ENCODE data around the gene GTF2A1. TPM values are rescaled to one million over a fixed set of nuclear protein-coding genes. Genes with fewer than 3 reads are reported as not detected.

Gene GTF2A1
- total RNA-seq, 3 donors from 2014 or later = 24.2 to 31.0 (median 29.5) TPM

- DNase-seq (no peak), ATAC-seq (no peak)
- Histone ChIP-seq H3K9me3 (no peaks in the 10 kb centered on the region), H3K36me3 (ENCODE audit: low read depth) (no peaks in the 10 kb centered on the region), H3K4me3 (no peak overlapping the region), H3K4me1 (ENCODE audit: low read depth) (no peaks in the 10 kb centered on the region)
- intact Hi-C loops (cut with DNase I, micrococcal nuclease) = no loop called here
- TF ChIP-seq CTCF (IDR thresholded peaks at IDR 0.05) = no peak
These were observed 32.8 kb downstream of the GTF2A1 start for GRCh38 chr14:81187832-81188522.

DNA sequence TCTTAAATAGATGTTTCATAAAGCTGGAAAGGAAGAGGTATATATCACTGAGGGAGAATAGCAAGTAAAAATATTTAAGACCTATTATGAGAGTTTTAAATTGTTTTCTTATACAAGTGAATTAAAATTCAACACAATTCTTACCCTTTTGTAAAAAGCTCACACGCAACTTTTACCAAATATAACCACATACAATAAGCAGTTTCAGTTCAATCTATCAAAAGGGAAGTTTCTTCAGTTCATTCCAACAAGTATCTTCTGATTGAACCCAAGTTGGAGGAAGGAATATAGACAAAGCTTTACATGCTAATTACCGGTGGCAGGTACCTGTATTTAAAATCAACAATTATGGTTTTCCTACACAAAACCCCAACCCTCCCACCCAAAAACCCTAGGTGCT lies 41.1 kb downstream of the GTF2A1 start:
- intact Hi-C loops (cut with DNase I, micrococcal nuclease) = no loop called here
- ATAC-seq (no peak), DNase-seq (no peak)
- peaks cover 6% of the 10 kb centered on the region for H3K4me1 ChIP-seq (ENCODE audit: low read depth)
- no peaks in the 10 kb centered on the region for H3K36me3 ChIP-seq (ENCODE audit: low read depth)
- no peak overlapping the region for H3K4me3 ChIP-seq
- H3K9me3 ChIP-seq = no peaks in the 10 kb centered on the region
- TF ChIP-seq CTCF (IDR thresholded peaks at IDR 0.05) = no peak

GRCh38 chr14:81178063-81178462 lies 42.7 kb downstream of the GTF2A1 start:
- ATAC-seq = peak; percentile 73
- no peak for DNase-seq
- Histone ChIP-seq H3K9me3 (no peaks in the 10 kb centered on the region), H3K36me3 (ENCODE audit: low read depth) (no peaks in the 10 kb centered on the region), H3K4me1 (ENCODE audit: low read depth) (peaks cover 6% of the 10 kb centered on the region), H3K4me3 (no peak overlapping the region)
- no peak for TF ChIP-seq CTCF (IDR thresholded peaks at IDR 0.05)
- intact Hi-C loops (cut with DNase I, micrococcal nuclease) = no loop called here

GRCh38 chr14:81177225-81177624 lies 43.5 kb downstream of the GTF2A1 start:
- TF ChIP-seq CTCF (IDR thresholded peaks at IDR 0.05) = no peak
- Histone ChIP-seq H3K4me3 (no peak overlapping the region), H3K36me3 (ENCODE audit: low read depth) (no peaks in the 10 kb centered on the region), H3K4me1 (ENCODE audit: low read depth) (peaks cover 6% of the 10 kb centered on the region), H3K9me3 (no peaks in the 10 kb centered on the region)
- DNase-seq = no peak
- ATAC-seq = no peak
- intact Hi-C loops (cut with DNase I, micrococcal nuclease) = no loop called here

GRCh38 chr14:81176241-81176640 lies 44.5 kb downstream of the GTF2A1 start:
- ATAC-seq = peak; percentile 34
- DNase-seq = peak in 1 of 3 donors; percentile 51
- Histone ChIP-seq H3K9me3 (no peaks in the 10 kb centered on the region), H3K4me1 (ENCODE audit: low read depth) (peaks cover 6% of the 10 kb centered on the region), H3K4me3 (no peak overlapping the region), H3K36me3 (ENCODE audit: low read depth) (no peaks in the 10 kb centered on the region)
- intact Hi-C loops (cut with DNase I, micrococcal nuclease) = no loop called here
- TF ChIP-seq CTCF (IDR thresholded peaks at IDR 0.05) = no peak

- Histone ChIP-seq H3K36me3 (ENCODE audit: low read depth) (no peaks in the 10 kb centered on the region), H3K4me1 (ENCODE audit: low read depth) (peaks cover 7% of the 10 kb centered on the region), H3K4me3 (no peak overlapping the region), H3K9me3 (no peaks in the 10 kb centered on the region)
- no peak for ATAC-seq
- TF ChIP-seq CTCF (IDR thresholded peaks at IDR 0.05) = no peak
- intact Hi-C loops (cut with DNase I, micrococcal nuclease) = no loop called here
- no peak for DNase-seq
These were observed 47.9 kb downstream of the GTF2A1 start for GRCh38 chr14:81172881-81173280.
